Spleen (tissue), 7 donors: ENCODE measurements around the gene SELENOM.

Experiments
- POLR2A ChIP-seq, 3 donors: fragments of 450-650 bp; IDR thresholded peaks; one replicate each; pipeline ENCODE4 v1.5.1; 2017; ENCODE audit warnings: antibody characterized with exemption in 3 of 3, mild to moderate bottlenecking in 1 of 3
- TF ChIP-seq, protein P1 (sequence below), 11 experiments: fragments of 200-600 bp in 7 of 11; fragments of 450-650 bp in 4 of 11; sonication (generic) in 4 of 11; IDR thresholded peaks in 8 of 11; conservative IDR thresholded peaks in 3 of 11; 1 replicate in 7 of 11; 2 replicates in 4 of 11; pipeline versions ENCODE4 v1.4.0 to v1.8.0; 2016 to 2021; ENCODE audit warnings: antibody characterized with exemption in 11 of 11, inconsistent platforms in 4 of 11, mild to moderate bottlenecking in 1 of 11
- donor health status: DM: no; HTN: no; CAD: no; lungs with moderate emphysema.
- donor health status: DM: no; HTN: no; CAD: no.
- donor health status: DM: no; HTN: no; CAD: no.

DNA sequence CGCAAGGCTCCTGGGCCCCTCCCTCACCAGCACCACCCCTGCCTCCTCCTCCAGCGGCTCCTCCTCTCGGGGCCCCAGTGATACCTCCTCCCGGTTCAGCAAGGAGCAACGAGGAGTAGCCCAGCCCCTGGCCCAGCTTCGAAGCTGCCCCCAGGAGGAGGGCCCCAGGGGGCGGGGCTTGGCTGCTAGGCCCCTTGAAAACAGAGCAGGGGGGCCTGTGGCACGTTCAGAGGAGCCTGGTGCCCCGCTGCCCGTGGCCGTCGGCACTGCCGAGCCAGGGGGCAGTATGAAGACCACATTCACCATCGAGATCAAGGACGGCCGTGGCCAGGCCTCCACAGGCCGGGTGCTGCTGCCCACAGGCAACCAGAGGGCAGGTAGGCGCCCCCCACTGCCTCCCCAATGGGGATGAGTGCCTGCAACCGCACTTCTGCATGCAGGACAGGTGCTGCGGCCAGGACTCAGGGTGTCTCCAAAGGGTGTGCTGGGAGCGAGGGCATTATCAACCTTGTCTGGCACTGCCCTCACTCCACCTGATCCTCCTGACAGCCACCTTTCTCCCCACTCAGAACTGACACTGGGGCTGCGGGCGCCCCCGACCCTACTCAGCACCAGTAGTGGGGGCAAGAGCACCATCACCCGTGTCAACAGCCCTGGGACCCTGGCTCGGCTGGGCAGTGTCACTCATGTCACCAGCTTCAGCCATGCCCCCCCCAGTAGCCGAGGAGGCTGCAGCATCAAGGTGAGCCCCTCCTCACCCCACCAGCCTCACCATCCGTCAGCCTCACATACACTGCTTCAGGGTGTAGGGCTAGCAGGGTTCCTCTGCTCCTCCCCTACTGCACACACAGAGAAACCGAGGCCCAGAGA lies 16.0 kb downstream of the SELENOM start:
- no peak for TF ChIP-seq POLR2A (IDR thresholded peaks at IDR 0.05)
- TF ChIP-seq, protein P1, sequence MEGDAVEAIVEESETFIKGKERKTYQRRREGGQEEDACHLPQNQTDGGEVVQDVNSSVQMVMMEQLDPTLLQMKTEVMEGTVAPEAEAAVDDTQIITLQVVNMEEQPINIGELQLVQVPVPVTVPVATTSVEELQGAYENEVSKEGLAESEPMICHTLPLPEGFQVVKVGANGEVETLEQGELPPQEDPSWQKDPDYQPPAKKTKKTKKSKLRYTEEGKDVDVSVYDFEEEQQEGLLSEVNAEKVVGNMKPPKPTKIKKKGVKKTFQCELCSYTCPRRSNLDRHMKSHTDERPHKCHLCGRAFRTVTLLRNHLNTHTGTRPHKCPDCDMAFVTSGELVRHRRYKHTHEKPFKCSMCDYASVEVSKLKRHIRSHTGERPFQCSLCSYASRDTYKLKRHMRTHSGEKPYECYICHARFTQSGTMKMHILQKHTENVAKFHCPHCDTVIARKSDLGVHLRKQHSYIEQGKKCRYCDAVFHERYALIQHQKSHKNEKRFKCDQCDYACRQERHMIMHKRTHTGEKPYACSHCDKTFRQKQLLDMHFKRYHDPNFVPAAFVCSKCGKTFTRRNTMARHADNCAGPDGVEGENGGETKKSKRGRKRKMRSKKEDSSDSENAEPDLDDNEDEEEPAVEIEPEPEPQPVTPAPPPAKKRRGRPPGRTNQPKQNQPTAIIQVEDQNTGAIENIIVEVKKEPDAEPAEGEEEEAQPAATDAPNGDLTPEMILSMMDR (IDR thresholded peaks at IDR 0.05 in 8 of 11, conservative IDR thresholded peaks at IDR 0.05 in 3 of 11), result no peak
